Amniotic stem cell (primary cell): ENCODE results near the gene TBL1Y.
"Not testable (repeated sequence)": the region's sequence is repeated elsewhere in the genome, so short reads cannot be mapped to it uniquely, and the experiment has no call there.

Experiments used
- DNase-seq: peaks from one replicate; lab custom pipeline; 2025; lab: John Stamatoyannopoulos, UW

Gene TBL1Y

GRCh38 chrY:7080548-7080947, 170.1 kb downstream of the TBL1Y start:
- not testable (repeated sequence) for DNase-seq

- DNase-seq: no peak
These were observed 175.1 kb downstream of the TBL1Y start for GRCh38 chrY:7085606-7086005.

GRCh38 chrY:7092836-7093235, 182.3 kb downstream of the TBL1Y start:
- DNase-seq: no peak

- DNase-seq: no peak
These were observed 183.9 kb downstream of the TBL1Y start for GRCh38 chrY:7094365-7094764.

- no peak for DNase-seq
These were observed 186.5 kb downstream of the TBL1Y start for GRCh38 chrY:7097021-7097420.

GRCh38 chrY:7099742-7100141, 189.2 kb downstream of the TBL1Y start:
- DNase-seq: no peak

GRCh38 chrY:7102680-7103079, 192.2 kb downstream of the TBL1Y start:
- DNase-seq: no peak

- no peak for DNase-seq
These were observed 196.7 kb downstream of the TBL1Y start for GRCh38 chrY:7107179-7107578.

GRCh38 chrY:7110086-7110485, 199.6 kb downstream of the TBL1Y start:
- DNase-seq: no peak

- no peak for DNase-seq
These were observed 205.4 kb downstream of the TBL1Y start for GRCh38 chrY:7115871-7116270.

GRCh38 chrY:7122202-7122601, 211.7 kb downstream of the TBL1Y start:
- no peak for DNase-seq

- no peak for DNase-seq
These were observed 214.9 kb downstream of the TBL1Y start for GRCh38 chrY:7125136-7126056.

GRCh38 chrY:7128211-7128610, 217.7 kb downstream of the TBL1Y start:
- no peak for DNase-seq
